Gastroesophageal sphincter (tissue), 3 donors: ENCODE results near the gene ICOSLG.
"Not testable (repeated sequence)": the region's sequence is repeated elsewhere in the genome, so short reads cannot be mapped to it uniquely, and the experiment has no call there.

Source experiments
- CTCF ChIP-seq, 4 experiments: fragments of 200-600 bp in 2 of 4; fragments of 450-650 bp in 2 of 4; sonication (generic) in 1 of 4; IDR thresholded peaks; one replicate each; pipeline ENCODE4 v1.5.1; 2017 to 2019; ENCODE audit warnings: antibody characterized with exemption in 4 of 4, mild to moderate bottlenecking in 2 of 4, moderate library complexity in 2 of 4
- EP300 ChIP-seq: sonication (generic); formaldehyde crosslinking; IDR thresholded peaks from one replicate; pipeline ENCODE4 v1.6.1; 2017; ENCODE audit warnings: antibody characterized with exemption, mild to moderate bottlenecking
- POLR2AphosphoS5 ChIP-seq: sonication (generic); formaldehyde crosslinking; IDR thresholded peaks from one replicate; pipeline ENCODE4 v1.6.1; 2017; ENCODE audit warnings: antibody characterized with exemption

GRCh38 chr21:44199997-44200396 is 40.7 kb downstream of the ICOSLG start:
- not testable (repeated sequence) for TF ChIP-seq POLR2AphosphoS5; EP300; CTCF (IDR thresholded peaks at IDR 0.05)
